HG02623 (cell line): ENCODE results near the gene CHPF2.

Experiments
- ATAC-seq: cut with Tn5 transposase; IDR thresholded peaks from one replicate; pipeline ENCODE4 v1.9.1; 2021; ENCODE audit warnings: moderate library complexity; ENCODE audit not compliant: unreplicated experiment

Gene CHPF2

DNA sequence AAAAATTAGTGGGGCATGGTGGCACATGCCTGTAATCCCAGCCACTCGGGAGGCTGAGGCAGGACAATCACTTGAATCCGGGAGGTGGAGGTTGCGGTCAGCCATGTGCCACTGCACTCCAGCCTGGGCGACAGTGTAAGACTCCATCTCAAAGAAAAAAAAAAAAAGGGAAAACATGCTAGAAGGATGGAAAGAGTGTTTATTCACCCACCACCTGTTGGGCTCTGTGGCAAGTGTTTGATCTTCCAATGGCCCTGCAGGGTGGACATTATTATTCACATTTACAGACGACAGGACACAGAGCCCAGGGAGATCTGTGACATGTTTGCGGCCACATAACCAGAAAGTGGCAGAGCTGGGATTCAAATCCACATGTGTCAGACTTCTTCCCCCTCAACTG, 49.4 kb downstream of the CHPF2 start:
- no peak for ATAC-seq

- ATAC-seq: no peak
Observed at GRCh38 chr7:151282111-151282510, 49.8 kb downstream of the CHPF2 start.

DNA sequence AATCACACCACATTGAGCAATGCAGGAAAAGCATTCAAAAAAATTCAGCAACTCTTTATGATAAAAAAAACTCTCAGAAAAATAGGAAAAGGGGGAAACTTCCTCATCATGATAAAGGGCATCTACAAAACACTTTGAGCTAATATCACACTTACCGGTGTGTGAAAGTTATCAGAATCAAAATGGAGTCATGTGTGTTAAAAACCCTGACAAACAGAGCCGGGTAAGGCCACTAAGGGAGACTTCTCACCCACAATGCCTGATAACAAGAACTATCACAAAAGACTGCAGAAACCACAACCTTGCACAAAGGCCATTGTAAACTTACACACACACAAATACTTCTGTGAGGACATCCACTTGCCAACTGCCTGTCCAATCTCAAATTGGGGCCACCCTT, 51.0 kb downstream of the CHPF2 start:
- no peak for ATAC-seq

DNA sequence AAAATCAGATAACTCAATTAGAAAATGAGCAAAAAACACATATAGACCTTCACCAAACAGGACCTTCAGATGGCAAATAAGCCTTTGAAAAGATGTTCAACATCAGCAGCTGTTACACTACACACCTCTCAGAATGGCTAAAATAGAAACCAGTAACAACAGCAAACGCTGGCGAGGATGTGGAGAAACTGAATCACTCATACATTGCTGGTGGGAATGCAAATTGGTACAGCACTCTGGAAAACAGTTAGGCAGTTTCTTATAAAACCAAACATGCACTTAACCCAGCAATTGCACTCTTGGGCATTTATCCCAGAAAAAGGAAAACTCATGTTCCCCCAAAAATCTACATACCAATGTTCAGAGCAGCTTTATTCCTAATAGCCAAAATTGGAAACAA, 53.9 kb downstream of the CHPF2 start:
- ATAC-seq: no peak
